HG03045 (cell line): Measurements from ENCODE around the gene TRUB1.
A peak's percentile ranks its signal among the peaks of the same experiment; 100 is the strongest.
"Not testable (repeated sequence)": the region's sequence is repeated elsewhere in the genome, so short reads cannot be mapped to it uniquely, and the experiment has no call there.

ENCODE experiments used
- ATAC-seq: cut with Tn5 transposase; IDR thresholded peaks from one replicate; pipeline ENCODE4 v1.9.1; 2021; ENCODE audit warnings: mild to moderate bottlenecking, moderate library complexity; ENCODE audit not compliant: unreplicated experiment

TRUB1 gene

DNA sequence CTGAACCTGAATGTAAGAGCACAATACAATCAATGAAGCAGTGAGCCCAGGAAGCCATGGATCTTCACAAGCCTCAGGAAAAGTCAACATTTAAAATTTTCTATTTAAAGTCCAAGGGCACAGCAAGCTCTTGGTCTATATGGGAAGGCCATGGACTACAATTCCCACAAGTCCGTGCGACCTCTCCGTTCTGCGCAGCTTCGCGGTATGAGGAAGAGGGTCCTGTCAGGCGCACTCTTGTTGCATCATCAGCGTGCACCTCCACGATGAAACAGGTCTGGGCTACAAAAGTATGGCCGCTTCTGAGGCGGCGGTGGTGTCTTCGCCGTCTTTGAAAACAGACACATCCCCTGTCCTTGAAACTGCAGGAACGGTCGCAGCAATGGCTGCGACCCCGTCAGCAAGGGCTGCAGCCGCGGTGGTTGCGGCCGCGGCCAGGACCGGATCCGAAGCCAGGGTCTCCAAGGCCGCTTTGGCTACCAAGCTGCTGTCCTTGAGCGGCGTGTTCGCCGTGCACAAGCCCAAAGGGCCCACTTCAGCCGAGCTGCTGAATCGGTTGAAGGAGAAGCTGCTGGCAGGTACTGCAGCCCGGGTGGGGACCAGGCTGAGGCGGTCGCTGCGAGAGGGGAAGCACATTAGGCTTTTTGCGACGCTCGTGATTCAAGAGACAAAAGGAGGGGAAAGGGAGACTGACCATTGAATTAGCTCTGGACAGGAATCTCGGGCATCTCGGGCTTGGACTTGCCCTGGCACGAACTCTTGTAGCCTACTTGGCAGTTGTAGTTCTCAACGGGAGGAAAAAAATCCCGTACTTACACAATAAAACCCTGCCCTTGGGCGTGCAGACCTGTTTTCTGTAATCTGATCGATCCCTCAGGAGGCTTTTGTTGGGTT, at the start of gene TRUB1:
Gene TRUB1 (plus strand): TSS at position 234 of the 894 bp plus-strand sequence. CDS start 59 bp downstream, at position 293.
- ATAC-seq = peak; percentile 100

DNA sequence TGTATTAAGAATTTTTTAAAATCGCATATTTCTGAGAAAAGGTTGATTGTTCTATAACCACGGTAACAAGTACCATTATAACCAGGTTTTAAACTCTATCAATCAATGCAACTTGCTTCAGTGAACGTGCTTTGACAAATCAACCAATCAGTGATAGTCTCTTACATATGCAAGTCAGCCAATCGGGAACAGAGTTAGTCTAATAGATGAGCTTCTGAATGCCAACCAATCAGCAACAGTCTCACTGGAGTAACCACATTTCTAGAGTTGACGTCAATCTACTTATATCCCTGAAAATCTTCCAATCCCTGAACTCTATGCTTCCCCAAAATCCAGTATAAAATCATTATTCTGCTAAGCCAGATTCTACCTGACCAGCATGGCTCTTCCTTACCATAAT, 44.7 kb upstream of the TRUB1 start:
- no peak for ATAC-seq

GRCh38 chr10:114894911-114895310, 43.1 kb upstream of the TRUB1 start:
- no peak for ATAC-seq

- ATAC-seq = not testable (repeated sequence)
Observed at GRCh38 chr10:114897011-114897410, 41.0 kb upstream of the TRUB1 start.

- no peak for ATAC-seq
Observed at GRCh38 chr10:114897593-114897992, 40.4 kb upstream of the TRUB1 start.

GRCh38 chr10:114899982-114900381, 38.0 kb upstream of the TRUB1 start:
- ATAC-seq = no peak

DNA sequence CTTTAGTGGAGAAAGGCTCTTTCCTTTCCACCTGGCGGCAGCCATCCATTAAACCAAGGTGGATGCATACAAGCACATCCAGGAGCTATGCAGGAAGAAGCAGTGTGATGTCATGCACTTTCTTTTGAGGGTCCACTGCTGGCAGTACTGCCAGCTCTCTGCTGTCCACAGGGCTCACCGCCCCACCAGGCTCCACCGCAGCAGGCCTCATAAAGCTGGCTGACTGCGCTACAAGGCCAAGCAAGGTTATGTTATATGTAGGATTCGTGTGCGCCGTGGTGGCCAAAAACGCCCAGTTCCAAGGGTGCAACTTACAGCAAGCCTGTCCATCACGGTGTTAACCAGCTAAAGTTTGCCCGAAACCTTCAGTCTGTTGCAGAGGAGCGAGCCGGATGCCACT, 37.3 kb upstream of the TRUB1 start:
- no peak for ATAC-seq

GRCh38 chr10:114902151-114902550, 35.8 kb upstream of the TRUB1 start:
- ATAC-seq = no peak

GRCh38 chr10:114905450-114905849, 32.5 kb upstream of the TRUB1 start:
- no peak for ATAC-seq

GRCh38 chr10:114906981-114907380, 31.0 kb upstream of the TRUB1 start:
- no peak for ATAC-seq

GRCh38 chr10:114908896-114909295, 29.1 kb upstream of the TRUB1 start:
- no peak for ATAC-seq

- no peak for ATAC-seq
Observed at GRCh38 chr10:114911052-114911711, 26.8 kb upstream of the TRUB1 start.

DNA sequence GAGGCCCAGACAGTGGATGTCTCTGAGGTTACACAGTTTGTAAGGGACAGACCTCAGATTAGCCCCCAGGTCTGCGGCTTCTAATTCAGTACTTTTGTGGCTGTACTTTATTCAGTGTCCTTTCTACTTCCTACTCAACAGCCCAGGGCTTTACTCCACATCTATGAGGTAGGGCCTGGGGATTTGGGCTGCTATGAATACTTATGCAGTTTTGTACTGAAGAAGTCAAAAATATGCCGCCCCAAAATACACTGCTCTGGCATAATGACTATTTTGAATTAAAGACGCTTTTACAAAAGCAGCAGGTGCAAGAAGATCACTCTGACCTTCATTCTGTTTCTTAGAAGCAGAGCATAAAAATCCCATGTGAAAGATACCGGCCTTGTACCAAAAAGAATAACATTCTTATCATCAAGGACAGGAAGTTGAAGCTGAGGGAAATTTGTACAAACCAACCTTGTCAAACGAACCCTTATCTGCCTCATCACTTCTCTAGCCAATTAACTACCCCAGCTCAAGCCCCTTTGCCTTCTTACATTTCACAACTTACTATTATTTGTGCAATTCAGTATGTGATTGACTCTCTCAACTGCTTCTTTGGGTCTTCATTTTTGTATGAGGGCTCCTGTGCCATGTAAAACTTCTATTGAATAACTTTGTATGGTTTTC, 26.1 kb upstream of the TRUB1 start:
- ATAC-seq = no peak

GRCh38 chr10:114912470-114912859, 25.5 kb upstream of the TRUB1 start:
- ATAC-seq = no peak

- ATAC-seq = no peak
Observed at GRCh38 chr10:114914560-114914959, 23.4 kb upstream of the TRUB1 start.

- no peak for ATAC-seq
Observed at GRCh38 chr10:114915294-114915693, 22.7 kb upstream of the TRUB1 start.

DNA sequence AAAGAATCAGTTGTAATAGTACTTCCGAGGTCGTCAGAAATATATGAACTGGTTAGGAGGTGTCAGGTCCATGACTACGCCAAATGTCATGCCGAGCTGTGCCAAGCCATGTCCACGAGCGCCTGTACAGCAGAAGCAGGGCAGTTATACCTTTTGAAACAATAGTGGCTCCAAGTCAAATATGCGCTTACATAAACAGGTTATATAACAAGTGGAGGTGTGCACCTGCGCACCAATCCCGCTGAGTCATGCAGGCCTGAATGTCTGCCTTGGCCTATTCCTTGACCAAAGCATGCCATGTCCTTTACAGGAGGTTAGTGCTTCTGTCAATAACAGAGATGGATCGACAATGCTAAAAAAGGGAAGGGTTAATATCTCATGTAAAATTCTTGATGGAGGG, 21.3 kb upstream of the TRUB1 start:
- no peak for ATAC-seq

DNA sequence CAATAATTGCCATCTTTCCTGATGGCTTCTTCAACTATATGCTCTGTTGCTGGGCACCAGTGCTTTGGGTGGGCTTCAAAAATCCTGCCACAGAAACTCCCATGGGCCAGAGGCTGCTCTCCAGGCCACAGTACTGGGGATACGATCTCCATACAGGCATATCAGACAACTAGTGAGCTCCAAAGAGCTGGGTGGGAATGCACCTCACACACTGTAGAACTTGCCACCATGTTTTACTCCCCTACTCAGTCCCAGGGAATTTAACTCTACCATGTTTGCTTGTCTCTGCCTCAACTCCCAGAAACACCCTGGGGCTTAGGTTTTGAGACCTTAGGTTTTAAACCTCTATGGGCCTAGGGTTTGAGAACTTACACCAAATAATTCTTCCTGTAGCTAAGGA, 20.5 kb upstream of the TRUB1 start:
- no peak for ATAC-seq

DNA sequence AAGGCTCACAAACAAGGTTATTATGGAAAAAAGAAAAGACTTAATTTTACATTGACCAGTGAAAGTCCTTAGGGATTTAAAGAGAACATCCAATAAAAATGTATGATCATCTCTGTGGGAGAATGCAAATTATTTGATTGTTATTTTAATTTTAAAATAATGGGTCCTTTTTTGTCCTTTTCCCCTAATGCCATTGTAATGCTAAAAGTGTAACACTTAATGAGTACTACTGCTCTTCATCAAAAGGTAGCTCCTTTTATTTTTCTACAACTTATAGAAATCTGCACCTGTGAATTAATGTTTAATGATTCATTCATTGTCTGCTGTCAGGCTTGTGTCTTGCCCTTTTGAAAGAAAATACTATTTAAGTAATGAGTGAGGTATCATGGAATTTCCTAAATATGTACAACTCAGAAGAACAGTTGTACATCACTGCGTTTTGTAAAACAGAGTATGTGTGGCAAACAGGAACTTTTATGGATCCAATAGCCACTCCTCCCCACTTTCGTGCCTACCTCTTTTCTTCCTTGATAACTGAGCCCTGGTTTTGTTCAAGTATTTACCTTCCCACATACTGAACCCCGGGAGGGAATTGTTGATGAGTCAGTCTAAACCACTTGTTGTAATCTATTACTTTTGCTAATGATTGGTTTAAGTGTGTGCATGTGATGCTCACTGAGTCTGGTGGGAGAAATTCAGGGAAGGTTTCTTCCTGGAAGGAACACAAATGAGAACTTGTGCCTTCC, 19.9 kb upstream of the TRUB1 start:
- no peak for ATAC-seq

DNA sequence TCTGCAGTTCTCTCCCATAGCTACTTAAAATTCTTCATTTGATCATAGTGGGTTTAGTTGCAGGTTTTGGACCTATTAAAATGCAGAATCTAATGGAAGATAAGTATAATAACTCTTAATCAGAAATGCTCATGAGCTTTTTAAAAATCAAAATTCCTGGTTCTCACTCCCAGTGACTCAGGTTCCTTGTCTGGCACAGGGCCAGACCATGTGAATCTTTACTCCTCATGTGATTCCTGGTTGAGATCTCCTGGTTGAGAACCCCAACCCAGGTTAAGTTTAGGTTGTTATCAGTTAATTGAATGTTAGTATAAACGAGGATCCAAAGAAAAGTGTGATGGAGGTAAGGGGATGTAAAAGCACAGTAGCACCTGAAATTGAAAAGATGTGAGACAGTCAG, 17.5 kb upstream of the TRUB1 start:
- ATAC-seq = no peak

DNA sequence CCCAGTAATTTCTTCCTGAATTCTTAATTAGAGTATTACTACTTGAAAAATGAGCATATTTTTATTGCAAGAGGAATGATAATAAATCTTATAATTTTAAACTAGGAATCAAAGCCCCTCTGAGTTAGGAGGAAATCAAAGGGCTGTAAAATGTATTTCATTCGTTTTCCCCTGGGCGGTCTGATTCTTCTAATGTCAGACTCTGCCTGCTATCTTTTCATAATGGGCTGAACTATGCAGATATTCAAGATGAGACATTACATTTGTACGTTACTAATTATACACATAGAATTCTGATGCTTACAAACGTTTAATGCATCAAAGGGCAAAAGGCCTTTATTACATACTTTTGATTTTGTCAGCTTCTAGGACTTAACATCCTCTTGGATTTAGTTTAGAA, 16.0 kb upstream of the TRUB1 start:
- ATAC-seq = no peak
